ENCODE data around the gene ANKRD44. TPM values are rescaled to one million over a fixed set of nuclear protein-coding genes. Genes with fewer than 3 reads are reported as not detected.
"Not testable (repeated sequence)": the region's sequence is repeated elsewhere in the genome, so short reads cannot be mapped to it uniquely, and the experiment has no call there.

Gene ANKRD44
- total RNA-seq, 4 donors from 2014 or later: 11.0 to 25.8 (median 23.9) TPM

DNA sequence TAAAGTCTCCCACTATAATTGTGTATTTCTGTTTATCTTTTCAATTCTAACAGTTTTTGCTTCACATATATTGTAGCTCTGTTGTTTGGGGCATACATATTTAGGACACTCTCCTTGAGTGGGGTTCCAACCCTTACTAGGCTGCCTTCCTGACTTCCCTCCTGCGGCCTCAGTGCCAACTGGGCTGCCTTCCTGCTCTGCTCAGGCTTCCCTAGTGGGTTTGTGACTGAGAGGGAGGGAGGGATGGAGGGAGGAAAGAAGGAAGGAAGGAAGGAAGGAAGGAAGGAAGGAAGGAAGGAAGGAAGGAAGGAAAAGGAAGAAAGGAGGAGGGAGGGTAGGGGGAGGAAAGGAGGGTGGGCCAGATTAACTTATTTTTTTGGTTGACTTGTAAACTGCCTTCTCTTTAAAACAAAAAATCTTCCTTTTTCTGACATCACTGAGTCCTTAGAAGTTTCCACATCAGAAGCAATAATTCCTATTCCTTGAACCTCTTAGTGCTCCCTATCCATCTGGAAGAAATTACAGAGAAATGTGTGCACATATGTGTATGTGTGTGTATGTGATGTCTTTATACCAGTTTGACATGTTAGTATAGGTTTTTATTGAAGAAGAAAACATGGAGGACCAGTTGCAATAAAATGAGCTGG lies 238.7 kb downstream of the ANKRD44 start:
- no peak overlapping the region for H3K27ac ChIP-seq
- peaks cover 0 to 5% of the 10 kb centered on the region in 2 donors for H3K4me1 ChIP-seq
- no peaks in the 10 kb centered on the region for H3K27me3 ChIP-seq
- no peak for DNase-seq
- intact Hi-C loops (cut with DNase I): no loop called here
- H3K4me3 ChIP-seq (replicated peaks in 1 of 3): no peak overlapping the region
- H3K36me3 ChIP-seq: no peaks in the 10 kb centered on the region
- H3K9me3 ChIP-seq: no peaks in the 10 kb centered on the region
- TF ChIP-seq, protein P1, sequence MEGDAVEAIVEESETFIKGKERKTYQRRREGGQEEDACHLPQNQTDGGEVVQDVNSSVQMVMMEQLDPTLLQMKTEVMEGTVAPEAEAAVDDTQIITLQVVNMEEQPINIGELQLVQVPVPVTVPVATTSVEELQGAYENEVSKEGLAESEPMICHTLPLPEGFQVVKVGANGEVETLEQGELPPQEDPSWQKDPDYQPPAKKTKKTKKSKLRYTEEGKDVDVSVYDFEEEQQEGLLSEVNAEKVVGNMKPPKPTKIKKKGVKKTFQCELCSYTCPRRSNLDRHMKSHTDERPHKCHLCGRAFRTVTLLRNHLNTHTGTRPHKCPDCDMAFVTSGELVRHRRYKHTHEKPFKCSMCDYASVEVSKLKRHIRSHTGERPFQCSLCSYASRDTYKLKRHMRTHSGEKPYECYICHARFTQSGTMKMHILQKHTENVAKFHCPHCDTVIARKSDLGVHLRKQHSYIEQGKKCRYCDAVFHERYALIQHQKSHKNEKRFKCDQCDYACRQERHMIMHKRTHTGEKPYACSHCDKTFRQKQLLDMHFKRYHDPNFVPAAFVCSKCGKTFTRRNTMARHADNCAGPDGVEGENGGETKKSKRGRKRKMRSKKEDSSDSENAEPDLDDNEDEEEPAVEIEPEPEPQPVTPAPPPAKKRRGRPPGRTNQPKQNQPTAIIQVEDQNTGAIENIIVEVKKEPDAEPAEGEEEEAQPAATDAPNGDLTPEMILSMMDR (IDR thresholded peaks at IDR 0.05): no peak
- no peak for TF ChIP-seq POLR2A (IDR thresholded peaks at IDR 0.05)
- 65 to 75% methylated on average over 1 of the region's 1 CpG for WGBS, 2 donors

DNA sequence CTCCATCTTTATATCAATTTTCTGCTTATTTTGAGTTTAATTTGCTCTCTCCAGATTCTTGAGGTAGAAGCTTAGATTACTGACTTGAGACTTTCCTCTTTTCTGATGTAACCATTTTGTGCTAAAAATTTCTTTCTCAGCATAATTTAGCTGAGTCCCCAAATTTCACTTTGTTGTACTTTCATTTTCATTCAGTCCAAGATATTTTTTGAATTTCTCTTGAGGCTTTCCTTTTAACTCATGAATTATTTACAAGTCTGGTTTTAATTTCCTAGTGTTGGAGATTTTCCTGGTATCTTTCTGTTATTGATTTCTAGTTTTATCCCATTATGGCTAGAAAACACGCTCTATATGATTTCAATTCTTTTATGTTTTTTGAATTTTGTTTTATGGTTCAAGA lies 239.4 kb downstream of the ANKRD44 start:
- no peaks in the 10 kb centered on the region for H3K9me3 ChIP-seq
- H3K4me3 ChIP-seq (replicated peaks in 1 of 3): no peak overlapping the region
- DNase-seq: no peak
- TF ChIP-seq POLR2A (IDR thresholded peaks at IDR 0.05): no peak
- TF ChIP-seq, protein P1 (IDR thresholded peaks at IDR 0.05): no peak
- intact Hi-C loops (cut with DNase I): no loop called here
- 85 to 92% methylated on average over 1 of the region's 1 CpG for WGBS, 2 donors
- no peaks in the 10 kb centered on the region for H3K27me3 ChIP-seq
- no peak overlapping the region for H3K27ac ChIP-seq
- no peaks in the 10 kb centered on the region for H3K36me3 ChIP-seq
- peaks cover 0 to 5% of the 10 kb centered on the region in 2 donors for H3K4me1 ChIP-seq

DNA sequence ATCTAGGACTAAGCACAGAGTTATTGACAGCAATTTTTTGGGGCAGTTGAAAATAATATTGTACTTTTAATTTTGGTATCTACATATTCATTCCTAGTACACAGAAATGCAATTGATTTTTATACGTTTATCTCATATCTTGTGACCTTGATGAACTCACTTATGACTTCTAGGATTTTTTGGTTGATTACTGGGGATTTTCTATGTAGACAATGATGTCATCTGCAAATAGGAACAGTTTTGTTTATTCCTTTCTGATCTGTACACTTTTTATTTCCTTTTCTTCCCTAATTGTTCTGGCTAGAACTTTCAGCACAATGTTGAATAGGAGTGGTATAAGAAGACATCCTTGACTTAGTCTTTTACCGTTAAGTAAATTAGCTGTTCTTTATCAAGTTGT lies 240.6 kb downstream of the ANKRD44 start:
- no peak for DNase-seq
- TF ChIP-seq, protein P1 (IDR thresholded peaks at IDR 0.05): no peak
- no peak for TF ChIP-seq POLR2A (IDR thresholded peaks at IDR 0.05)
- no peaks in the 10 kb centered on the region for H3K9me3 ChIP-seq
- intact Hi-C loops (cut with DNase I): no loop called here
- H3K27me3 ChIP-seq: no peaks in the 10 kb centered on the region
- H3K4me3 ChIP-seq (replicated peaks in 1 of 3): no peak overlapping the region
- H3K27ac ChIP-seq: no peak overlapping the region
- 82 to 86% methylated on average over 2 of the region's 2 CpGs for WGBS, 2 donors
- peaks cover 0 to 5% of the 10 kb centered on the region in 2 donors for H3K4me1 ChIP-seq
- H3K36me3 ChIP-seq: no peaks in the 10 kb centered on the region

DNA sequence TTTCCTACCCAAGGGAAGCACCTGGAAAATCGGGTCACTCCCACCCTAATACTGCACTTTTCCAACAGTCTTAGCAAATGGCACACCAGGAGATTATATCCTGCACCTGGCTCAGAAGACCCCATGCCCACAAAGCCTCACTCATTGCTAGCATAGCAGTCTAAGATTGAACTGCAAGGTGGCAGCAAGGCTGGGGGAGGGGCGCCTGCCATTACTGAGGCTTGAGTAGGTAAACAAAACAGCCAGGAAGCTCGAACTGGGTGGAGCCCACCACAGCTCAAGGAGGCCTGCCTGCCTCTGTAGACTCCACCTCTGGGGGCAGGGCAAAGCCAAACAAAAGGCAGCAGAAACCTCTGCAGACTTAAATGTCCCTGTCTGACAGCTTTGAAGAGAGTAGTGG lies 248.0 kb downstream of the ANKRD44 start:
- H3K4me1 ChIP-seq; DNase-seq; H3K4me3 ChIP-seq (replicated peaks in 1 of 3); H3K36me3 ChIP-seq; intact Hi-C loops (cut with DNase I); H3K27me3 ChIP-seq; H3K27ac ChIP-seq; H3K9me3 ChIP-seq: not testable (repeated sequence)
- 89 to 92% methylated on average over 3 of the region's 3 CpGs for WGBS, 2 donors

DNA sequence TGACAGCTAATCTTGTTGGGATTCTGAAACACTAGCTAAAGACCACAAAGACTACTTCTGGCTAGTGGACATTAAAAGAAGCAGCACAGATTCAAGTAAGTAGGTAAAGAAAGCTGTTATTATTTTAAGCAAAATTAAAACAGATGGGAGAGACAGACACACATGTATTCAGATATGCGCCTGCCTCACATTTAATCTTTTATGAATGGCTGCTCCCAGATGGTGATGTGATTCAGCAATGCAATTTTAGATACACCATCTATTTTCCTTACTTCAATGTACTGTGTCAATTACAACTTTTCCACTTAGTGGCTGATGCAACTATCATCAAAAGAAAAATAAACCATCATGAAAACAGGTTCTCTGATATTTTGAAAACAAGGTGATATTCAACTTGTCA lies 251.1 kb downstream of the ANKRD44 start:
- DNase-seq: no peak
- H3K4me1 ChIP-seq: no peaks in the 10 kb centered on the region
- 94 to 98% methylated on average over 1 of the region's 1 CpG for WGBS, 2 donors
- H3K9me3 ChIP-seq: no peaks in the 10 kb centered on the region
- intact Hi-C loops (cut with DNase I): no loop called here
- no peaks in the 10 kb centered on the region for H3K36me3 ChIP-seq
- TF ChIP-seq POLR2A (IDR thresholded peaks at IDR 0.05): no peak
- TF ChIP-seq, protein P1 (IDR thresholded peaks at IDR 0.05): no peak
- no peaks in the 10 kb centered on the region for H3K27me3 ChIP-seq
- no peak overlapping the region for H3K27ac ChIP-seq
- no peak overlapping the region for H3K4me3 ChIP-seq (replicated peaks in 1 of 3)
